Hippocampal formation (tissue), 2 donors: Measurements from ENCODE around the gene PKD1L1.

Experiments used
- DNase-seq, 2 donors: peaks; one replicate each; lab custom pipeline; 2025; lab: John Stamatoyannopoulos, UW

Gene PKD1L1

DNA sequence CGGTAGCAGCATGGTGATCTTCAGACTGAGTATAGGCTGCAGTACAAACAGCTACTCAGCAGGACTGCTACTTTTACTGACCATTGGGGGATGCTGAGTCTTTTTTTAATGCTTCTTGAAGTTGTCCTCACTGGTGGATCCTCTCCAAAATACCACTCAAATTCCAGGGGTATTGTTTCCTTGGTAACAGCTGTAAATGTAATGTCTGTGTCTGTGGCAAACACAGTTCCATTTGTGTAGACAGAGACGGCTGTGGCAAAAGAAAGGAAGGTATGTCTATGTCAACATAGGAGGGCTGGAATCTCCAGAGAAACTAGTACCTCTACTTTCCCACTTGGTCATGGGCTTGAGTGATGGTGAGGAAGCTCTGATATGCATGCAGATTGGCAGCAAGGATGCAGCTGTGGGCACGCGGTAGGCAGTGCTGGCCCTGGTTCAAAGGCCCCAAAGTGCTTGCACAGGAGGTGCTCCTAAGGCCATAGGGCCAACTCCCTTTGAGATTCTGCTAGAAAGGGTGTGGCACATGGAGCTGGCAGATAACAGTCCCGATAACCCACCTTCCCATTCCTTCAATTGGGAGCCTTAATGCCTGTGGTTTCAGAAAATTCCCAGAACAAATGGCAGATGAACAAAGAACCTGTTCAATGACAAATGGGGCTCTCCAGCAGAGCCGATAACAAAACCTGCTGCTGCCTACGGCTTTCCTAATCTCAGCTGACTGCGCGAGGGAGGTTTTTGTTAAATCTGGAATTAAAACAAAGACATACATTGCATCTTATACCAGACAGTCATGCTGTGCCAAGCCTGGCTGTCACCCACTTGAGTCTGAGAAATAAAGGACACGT is 43.0 kb downstream of the PKD1L1 start:
- DNase-seq = no peak

DNA sequence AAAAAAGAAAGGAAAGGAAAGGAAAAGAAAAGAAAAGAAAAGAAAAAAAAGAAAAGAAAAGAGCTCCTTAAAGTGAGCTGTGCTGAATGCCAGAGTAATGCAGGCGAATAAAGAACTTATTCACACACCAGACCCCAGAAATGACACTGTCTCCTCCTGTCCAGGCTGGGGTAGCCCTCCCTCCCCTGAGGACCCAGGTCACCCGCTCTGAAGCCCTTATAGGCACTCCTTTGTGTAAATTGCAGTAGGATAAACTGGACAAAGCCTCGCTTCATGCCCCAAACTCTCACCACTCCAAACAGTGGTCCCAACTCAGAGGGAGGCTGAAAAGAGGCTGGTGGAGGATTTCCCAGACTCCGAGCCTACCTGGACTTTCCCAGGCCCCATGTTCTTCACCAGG is 46.3 kb downstream of the PKD1L1 start:
- DNase-seq = no peak

DNA sequence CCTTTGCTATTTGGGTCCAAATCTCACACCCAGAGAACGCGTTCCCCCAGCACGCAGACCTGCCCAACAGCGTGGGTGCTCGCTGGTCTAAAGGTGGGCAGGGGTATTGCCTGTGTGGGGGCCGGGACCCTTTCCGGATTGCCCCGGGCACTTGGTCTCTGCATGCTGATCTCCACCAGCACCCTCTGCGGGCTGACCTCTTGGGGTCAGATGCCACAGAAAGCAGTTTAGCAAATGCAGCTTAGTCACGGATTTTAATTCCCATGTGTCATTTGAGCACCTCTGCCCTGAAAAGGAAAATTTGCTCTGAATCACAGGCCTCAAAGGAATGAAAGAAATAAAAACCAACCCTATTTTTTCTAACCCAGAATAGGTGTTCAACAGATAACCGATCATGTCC is 46.7 kb downstream of the PKD1L1 start:
- no peak for DNase-seq

DNA sequence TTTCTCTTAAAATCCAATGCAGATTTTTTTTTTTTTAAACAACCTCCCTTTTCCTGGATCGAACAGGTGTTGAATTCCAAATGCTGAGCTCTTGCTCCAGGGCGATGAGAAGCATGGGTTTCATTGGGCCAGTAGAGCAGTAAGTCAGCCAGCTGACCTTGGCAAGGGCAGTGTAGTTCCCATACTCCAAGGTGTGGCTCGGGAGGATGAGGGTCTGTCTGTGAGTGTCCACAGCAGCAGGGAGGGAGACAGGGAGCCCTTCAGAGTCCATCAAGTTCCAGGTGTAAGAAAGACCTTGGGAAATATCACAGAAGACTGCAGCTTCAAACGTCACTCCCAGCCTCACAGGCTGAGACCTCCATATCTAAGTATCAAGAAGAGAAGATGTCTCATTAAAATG is 50.4 kb downstream of the PKD1L1 start:
- no peak for DNase-seq

DNA sequence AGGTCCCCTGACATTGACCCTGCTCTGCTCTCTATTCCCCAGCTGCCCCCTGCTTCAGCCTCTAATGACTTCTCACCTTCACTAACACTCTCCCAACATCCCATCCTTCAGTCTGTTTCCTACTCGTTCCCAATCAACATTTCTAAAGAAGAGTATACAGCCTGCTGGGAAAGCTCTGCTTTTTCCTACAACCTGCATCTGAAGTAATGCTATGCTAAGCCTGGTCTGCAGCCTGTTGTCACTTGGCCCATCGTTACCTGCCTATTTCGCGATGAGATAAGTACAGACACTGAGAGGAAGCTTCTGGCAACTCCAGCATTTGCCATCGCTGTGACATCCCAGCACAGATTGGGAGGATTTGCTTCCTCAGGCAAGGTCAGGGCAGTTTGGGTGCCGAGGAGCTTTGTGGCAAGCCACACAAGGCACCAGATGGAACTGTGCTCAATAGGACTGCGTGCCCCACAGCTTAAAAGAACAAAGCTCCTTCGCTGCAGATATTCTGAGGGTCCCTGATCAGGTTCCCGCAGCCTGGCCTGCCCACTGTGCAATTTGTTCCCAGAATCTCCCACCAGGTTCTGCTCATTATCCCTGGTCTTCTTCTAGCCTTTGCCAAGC is 51.4 kb downstream of the PKD1L1 start:
- no peak for DNase-seq

DNA sequence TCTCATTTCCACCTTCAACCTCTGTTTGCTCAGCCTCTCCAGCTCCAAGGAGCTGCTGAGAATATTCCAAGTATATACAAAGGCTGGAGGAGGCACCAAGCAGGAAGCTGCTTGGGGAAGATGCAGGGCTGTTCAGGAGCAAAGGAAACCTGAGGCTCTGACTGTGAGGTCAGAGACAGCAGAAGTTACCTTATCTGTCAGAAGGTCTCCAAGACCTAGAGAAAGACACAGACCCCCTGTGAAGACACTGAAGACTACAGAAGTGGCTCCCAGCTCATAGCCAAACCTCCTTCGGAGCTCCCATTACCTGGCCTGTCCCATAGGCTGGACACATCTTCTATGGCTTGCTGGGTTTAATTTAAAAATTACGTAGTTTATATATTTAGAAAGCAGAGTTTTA is 53.2 kb downstream of the PKD1L1 start:
- no peak for DNase-seq

DNA sequence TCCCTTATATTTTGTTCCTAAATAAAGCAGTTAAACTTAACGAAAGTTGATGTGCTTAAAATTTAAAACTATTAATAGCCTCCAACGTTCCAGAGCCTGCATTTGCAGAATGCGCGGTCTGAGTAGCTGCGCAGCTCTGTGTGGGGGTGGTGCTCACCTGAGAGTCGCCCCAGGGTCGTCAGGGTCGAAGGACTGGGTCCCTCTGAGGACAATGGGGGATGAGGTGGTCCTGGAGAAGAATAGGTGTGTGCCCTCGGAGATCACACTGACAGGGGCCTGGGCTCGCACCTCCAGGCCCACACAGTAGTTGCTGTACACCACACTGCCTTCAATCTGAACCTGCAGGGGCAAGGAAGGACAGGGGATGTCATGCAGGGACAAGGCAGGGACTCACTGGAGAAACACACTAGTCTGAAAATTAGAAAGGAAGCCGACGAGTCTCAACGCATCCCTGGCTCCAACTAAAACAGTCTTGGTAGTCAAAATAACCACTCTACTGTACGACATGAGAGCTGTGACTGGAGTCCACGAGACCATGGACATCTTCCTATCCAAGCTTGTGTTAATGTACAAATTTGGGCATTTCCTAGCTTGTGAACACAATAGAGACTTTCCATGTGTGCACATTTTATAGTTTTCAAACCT is 54.4 kb downstream of the PKD1L1 start:
- DNase-seq = no peak

DNA sequence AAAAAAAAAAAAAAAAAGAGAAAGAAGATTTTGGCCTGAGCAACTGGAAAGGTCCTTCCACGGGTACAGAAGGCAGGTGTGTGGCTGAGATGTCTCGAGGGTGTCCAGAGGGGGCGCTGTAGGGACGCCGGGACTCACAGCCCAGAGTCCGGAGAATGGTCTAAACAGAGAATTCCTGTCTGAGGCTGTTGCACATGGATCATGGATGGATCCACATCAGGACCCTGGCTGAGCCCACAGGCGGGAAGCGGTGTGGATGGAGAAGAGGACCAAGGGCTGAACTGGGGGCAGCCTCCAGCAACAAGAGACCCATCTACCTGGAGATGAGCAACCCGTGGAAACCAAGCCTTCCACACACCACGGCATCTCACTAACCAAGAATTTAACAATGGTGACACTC is 55.0 kb downstream of the PKD1L1 start:
- no peak for DNase-seq

DNA sequence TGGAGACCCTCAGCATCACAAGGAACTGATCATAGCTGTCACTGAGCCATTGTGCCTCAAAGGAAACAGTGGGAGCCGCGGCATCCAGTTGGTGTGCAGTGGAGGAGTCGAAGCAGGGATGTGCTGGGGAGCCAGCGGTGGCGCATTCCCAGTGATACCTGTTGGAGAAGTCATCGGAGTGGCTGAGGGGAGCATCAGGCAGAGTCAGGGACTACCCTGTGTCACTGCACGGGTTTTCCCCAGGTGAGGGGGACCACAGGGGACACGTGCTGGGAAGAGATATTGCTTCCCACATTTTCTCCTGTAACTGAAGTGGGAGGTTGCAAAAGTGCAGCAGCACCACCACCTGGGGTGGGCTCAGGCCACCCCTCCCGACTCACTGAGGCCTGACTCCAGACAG is 57.7 kb downstream of the PKD1L1 start:
- DNase-seq = no peak

DNA sequence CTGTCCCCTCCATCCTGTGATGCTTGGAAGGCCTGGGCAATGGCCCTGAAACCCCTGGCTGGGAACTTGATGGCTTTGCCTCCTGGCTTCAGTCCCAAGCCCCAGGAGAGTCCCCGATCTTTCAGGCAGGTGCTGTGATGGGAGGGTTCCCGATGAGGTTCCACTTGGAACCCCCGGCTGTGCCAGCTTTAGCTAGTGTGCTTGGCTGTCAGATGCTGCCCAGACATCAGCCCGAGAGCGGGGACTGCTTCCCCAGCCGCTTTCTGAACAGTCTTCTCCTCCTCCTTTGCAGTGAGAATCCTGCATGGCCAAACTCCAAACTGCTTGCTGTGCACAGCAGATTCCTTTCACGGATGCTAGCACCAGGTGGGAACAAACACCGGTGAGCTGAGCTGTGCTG is 58.1 kb downstream of the PKD1L1 start:
- DNase-seq = no peak

DNA sequence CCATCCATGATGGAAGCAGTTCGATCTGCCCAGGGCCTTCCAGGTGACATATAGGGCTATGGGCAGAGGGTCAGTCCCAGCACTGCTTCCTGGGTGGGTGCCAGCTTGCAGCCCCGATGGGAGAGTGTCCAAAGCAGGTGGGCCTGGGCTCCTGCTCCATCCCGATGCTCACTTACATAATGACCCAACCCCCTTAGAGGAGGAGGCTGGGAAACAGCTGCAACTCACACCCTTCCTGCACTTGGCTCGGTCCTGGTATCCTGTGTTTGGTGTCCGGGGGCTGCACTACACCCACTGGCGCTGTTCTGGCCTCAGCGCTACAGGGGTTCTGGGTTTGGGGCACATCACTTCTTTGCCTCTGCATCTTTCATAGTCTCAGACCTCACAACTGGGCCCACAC is 58.5 kb downstream of the PKD1L1 start:
- DNase-seq = no peak

DNA sequence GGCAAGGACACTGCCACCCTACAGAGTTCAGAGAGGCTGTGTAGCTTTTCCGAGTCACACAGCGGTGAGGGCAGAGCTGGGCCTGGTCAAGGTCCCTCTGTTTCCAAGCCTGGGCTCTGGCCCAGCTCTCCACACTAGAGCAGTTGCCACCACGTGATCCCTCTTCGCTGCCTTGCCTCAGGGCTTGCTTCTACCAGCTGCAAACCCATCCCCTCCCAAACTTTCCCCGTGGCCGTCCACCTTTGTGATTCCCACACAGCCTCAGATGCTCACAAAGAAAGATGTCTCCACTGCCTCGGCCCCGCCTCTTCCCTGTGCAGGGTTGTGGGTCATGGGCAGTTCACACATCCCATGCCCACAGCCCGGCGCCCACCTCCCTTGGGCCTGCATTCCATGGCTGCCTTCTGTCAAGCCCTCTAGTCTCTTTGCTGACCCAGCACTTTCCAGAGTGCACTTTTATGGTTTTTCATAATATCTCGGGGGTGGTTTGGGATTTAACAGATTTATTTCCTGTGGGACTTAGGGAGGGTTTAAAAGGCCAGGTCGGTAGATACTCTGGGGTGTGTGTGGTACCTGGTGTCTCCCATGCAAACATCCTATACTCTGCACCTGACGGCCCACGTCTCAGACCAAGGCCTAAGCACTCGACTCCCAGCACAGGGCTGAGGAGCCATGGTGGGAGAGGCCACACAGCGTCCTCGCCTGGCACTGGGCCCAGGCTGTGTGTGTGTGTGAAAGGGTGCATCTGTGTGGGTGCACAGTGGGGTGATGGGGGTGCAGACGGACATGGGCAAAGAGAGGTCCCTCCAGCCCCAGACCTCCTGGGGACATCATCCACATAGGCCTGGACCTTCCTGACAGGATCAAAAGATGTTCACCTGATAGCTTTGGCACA is 59.6 kb downstream of the PKD1L1 start:
- DNase-seq = no peak

DNA sequence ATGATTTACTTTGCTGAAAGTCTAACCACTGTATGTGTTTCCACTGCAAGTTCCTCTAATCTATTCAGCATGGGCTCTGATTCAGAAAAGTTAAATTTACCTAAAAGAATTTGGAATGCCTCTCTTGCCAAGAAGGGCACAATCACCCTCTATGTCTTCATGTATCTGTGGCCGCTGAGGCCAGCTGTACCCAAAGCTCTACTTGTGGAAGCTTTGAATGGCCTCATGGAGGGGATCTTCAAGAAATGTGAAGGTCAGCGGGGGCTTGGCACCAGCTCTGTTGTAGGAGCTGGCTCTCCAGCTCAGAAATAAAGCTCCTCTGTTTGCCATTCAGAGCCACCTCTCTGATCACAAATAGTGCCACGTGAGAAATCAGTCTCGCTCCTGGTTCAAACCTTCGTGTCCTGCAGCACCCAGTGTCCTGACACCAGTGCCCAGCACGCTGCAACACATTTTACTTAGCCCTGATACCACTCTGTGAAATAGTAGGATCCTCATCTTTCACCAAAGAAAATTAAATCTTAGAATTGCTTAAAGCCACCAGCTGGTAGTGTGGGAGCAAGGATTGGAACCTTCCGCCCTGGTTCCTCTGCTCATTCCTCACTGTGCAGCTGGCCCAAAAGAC is 61.1 kb downstream of the PKD1L1 start:
- no peak for DNase-seq

DNA sequence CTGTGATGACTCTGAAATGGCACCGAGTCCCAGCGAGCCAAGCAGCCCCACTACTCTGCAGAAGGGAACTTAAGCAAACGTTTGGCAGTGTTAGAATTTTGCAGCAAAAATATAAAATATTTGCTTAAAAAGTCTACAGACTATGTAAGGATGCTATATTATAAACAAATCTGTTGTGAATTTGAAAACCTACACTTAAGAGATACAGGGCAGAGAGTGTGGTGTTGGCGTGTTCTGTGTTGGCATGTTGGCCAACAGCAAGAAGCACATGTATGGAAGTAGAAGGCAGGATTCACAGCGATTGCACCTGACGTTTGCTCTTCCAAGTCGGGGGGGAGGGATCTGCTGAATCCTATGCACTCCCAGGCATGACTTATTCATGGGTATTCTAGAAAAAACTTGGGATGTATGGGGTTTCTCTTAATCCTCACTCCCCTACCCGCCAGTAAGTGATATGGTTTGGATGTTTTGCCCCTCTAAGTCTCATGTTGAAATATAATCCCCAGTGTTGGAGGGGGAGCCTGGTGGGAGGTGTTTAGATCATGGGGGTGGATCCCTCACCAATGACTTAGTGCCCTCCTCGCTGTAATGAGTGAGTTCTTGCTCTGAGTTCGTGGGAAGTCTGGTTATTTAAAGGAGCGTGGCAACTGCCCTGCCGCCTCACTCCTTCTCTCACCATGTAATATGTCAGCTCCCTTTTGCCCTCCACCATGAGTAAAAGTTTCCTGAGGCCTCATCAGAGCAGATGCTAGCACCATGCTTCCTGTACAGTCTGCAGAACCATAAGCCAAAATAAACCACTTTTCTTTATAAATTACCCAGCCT is 62.1 kb downstream of the PKD1L1 start:
- DNase-seq = no peak

DNA sequence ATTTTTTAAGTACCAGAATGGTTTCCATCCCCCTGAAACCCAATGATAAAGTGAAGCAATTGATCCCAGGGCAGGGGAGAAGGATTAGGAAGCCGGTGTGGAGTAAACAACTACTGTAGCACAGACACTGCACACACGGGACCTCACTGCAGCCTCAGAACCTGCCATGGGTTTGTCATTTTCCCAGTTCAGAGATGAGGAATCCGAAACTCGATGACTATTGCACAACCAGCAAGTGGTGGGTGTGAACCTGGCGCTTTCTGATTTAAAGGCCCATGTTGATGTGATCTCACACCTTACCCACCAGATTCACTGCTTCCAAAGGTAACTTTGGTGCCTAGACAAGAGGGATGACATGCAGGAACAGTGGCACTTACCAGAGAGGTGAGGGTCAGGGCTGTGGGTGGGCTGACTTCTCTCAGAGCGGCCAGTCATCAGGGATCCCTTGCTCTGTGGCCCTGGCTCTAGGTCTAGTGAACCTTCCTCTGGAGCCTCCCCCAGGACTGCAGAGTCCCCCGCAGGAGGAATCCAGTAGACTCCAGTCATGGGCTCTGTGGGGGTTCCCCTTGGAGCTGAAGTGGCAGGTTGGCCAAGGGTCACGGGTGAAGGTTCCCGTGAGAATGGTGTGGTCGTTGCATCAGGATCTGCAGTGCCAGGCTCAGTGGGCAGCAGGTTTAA is 62.8 kb downstream of the PKD1L1 start:
- no peak for DNase-seq

DNA sequence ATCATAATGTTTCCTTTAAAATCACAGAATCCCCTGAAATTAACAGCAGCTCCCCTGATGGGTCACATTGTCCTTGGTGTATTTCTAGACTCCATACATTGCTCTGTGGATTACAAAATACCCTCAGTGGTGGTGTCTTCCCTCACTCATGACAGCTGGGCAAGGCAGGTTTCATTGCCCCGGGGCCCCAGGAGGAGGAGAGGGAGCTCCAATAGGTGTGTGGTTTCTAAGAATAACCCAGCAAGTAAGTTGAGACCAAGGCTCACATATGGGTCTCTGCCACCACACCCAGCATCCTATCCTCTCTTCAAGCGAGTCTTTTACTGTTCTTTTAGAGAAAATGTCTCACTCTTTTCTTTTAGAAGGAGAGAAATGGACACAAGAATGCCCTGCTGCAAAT is 63.6 kb downstream of the PKD1L1 start:
- DNase-seq = no peak

DNA sequence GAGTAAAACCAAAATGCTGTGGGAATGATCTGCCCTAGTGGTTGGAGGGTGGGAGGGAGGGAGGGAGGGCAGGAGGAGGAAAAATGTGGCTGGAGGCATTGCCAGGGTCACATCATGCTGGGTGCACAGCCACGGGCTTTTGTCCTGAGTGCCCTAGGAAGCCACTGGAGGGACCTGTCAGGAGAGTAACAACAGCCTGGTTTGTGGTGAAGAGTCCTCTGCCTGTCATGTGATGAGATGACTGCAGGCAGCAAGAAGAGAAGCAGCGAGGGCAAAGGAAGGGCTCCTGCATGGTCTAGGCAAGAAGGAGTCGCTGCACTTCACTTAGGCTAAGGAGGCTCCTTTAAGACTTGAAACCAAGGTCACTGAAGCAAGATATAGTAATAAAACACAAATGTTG is 65.6 kb downstream of the PKD1L1 start:
- DNase-seq = no peak

DNA sequence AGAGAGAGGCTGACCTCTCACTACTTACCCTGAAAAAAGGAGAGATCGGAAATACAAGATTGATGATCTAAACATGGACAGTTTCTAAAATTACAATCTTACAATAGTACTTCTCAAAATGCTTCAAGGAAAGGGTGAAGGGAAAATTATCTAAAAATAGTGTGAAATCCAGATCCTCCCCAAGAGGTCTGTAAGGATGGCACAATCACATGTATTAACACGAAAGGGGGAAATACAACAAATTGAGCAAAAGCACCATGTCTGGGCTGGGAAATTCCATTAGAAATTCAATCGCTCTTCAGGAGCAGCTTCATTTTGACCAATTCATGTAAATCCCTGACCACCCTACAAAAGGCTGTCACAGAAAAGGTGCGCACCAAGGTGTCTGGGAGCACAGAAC is 67.0 kb downstream of the PKD1L1 start:
- DNase-seq = no peak

DNA sequence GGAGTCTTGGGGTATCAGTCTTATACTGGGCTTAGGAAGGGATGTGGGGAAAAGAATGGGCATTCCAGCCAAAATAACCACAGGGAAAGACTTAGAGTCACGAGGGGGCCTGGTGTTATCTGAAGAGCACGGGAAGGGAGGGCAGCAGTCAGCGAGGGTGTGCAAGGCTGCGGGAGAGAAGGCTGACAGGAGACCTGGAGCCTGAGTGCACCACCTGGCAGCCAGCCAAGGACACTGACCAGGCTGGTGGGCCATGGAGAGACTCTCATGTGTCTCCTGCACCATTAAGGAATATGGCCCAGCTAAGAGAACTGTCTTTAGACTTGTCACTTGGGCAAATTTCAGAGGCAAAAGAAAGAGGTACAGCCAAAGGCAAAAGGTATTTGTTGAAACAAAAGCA is 69.6 kb downstream of the PKD1L1 start:
- DNase-seq = no peak

DNA sequence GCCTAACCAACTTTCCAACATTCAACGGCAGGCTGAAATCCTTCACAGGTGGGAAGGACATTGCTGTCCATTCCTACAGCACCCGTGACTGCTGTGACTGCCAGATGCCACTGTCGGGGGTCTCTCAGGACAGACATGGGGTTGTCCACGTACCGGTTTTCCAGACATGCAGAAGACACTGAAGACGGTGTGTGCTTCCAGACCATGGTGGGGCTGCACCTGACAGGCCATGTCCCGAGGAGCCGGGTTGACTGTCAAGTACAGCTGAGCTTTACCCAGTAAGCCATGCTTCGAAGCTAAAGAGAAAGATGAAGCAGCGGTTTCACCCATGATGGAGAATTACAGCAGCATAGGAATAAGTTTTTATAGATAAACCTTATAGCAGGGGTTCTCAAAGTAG is 70.9 kb downstream of the PKD1L1 start:
- DNase-seq = no peak
